Thoracic aorta (tissue), 2 donors: Measurements from ENCODE around the gene CYYR1. TPM values are rescaled to one million over a fixed set of nuclear protein-coding genes. Genes with fewer than 3 reads are reported as not detected.

Experiments used
- ATAC-seq: fragments of 150-250 bp; one replicate; pipeline ENCODE4 v1.8.0; 2017; ENCODE audit warnings: low read depth; ENCODE audit not compliant: insufficient number of reproducible peaks, low FRiP score
- DNase-seq: peaks from one replicate; pipeline ENCODE4 v3.0.0-alpha.2; 2020; ENCODE audit warnings: low spot score
- H3K27ac ChIP-seq, 2 donors: fragments of 200-600 bp; sonication (generic); 1 replicate in 1 of 2; 2 replicates in 1 of 2; pipeline ENCODE4 v1.5.1; 2016; ENCODE audit warnings: mild to moderate bottlenecking in 2 of 2, moderate library complexity in 2 of 2
- H3K27me3 ChIP-seq: fragments of 200-600 bp; sonication (generic); replicated peaks from 2 replicates; pipeline ENCODE4 v1.6.0; 2016; ENCODE audit warnings: mild to moderate bottlenecking; ENCODE audit not compliant: insufficient read depth
- H3K36me3 ChIP-seq: fragments of 200-600 bp; sonication (generic); one replicate; pipeline ENCODE4 v1.5.1; 2016
- H3K4me1 ChIP-seq, 2 donors: fragments of 200-600 bp; sonication (generic); 1 replicate in 1 of 2; 2 replicates in 1 of 2; pipeline versions ENCODE4 v1.5.1 to v1.6.0; 2016; ENCODE audit warnings: low read depth in 2 of 2, mild to moderate bottlenecking in 1 of 2; ENCODE audit not compliant: control insufficient read depth in 1 of 2
- H3K4me3 ChIP-seq: fragments of 200-600 bp; sonication (generic); 2 replicates; pipeline ENCODE4 v1.5.1; 2016; ENCODE audit warnings: mild to moderate bottlenecking
- H3K9me3 ChIP-seq: fragments of 200-600 bp; sonication (generic); 2 replicates; pipeline ENCODE4 v1.5.1; 2016
- CTCF ChIP-seq: fragments of 200-600 bp; sonication (generic); IDR thresholded peaks from one replicate; pipeline ENCODE4 v1.5.1; 2019; ENCODE audit warnings: antibody characterized with exemption
- total RNA-seq, 2 donors: library from RNA; depleted of rRNA; stranded (reverse); fragments of >200 nt; gene quantifications; one replicate each; pipeline versions ENCODE4 v1.1.0 to v1.2.3, GENCODE V29; 2016

CYYR1 gene
- total RNA-seq, 2 donors from 2014 or later: 6.6 to 15.8 TPM

- DNase-seq (no peak), ATAC-seq (no peak)
- Histone ChIP-seq H3K36me3 (no peaks in the 10 kb centered on the region), H3K9me3 (no peaks in the 10 kb centered on the region), H3K27me3 (no peaks in the 10 kb centered on the region), H3K4me1 (peaks cover 5 to 21% of the 10 kb centered on the region in 2 donors), H3K4me3 (no peak overlapping the region), H3K27ac (no peak overlapping the region)
- no peak for TF ChIP-seq CTCF
These were observed 129.8 kb downstream of the CYYR1 start for GRCh38 chr21:26443291-26443690.

GRCh38 chr21:26441149-26441548 is 131.9 kb downstream of the CYYR1 start:
- TF ChIP-seq CTCF: no peak
- no peak for ATAC-seq

GRCh38 chr21:26438976-26439375 is 134.1 kb downstream of the CYYR1 start:
- peaks cover 2 to 5% of the 10 kb centered on the region in 2 donors for H3K4me1 ChIP-seq
- no peak overlapping the region for H3K27ac ChIP-seq
- no peaks in the 10 kb centered on the region for H3K9me3 ChIP-seq
- H3K4me3 ChIP-seq: no peak overlapping the region
- no peak for DNase-seq
- TF ChIP-seq CTCF: no peak
- no peaks in the 10 kb centered on the region for H3K27me3 ChIP-seq
- no peaks in the 10 kb centered on the region for H3K36me3 ChIP-seq
- no peak for ATAC-seq

More at GRCh38 chr21:26441149-26441548, 131.9 kb downstream of the CYYR1 start:
- Histone ChIP-seq H3K27ac (no peak overlapping the region), H3K4me3 (no peak overlapping the region), H3K27me3 (no peaks in the 10 kb centered on the region), H3K4me1 (peaks cover 5 to 23% of the 10 kb centered on the region in 2 donors), H3K36me3 (no peaks in the 10 kb centered on the region), H3K9me3 (no peaks in the 10 kb centered on the region)
- DNase-seq: no peak

GRCh38 chr21:26437326-26438009 is 135.6 kb downstream of the CYYR1 start:
- H3K36me3 ChIP-seq: no peaks in the 10 kb centered on the region
- H3K9me3 ChIP-seq: no peaks in the 10 kb centered on the region
- peaks cover 0 to 5% of the 10 kb centered on the region in 2 donors for H3K4me1 ChIP-seq
- no peak overlapping the region for H3K27ac ChIP-seq
- ATAC-seq (no peak), DNase-seq (no peak)
- H3K27me3 ChIP-seq: no peaks in the 10 kb centered on the region
- no peak for TF ChIP-seq CTCF
- H3K4me3 ChIP-seq: no peak overlapping the region

- peak; percentile 15 for ATAC-seq
- no peak for TF ChIP-seq CTCF
- Histone ChIP-seq H3K4me3 (no peak overlapping the region), H3K27ac (no peak overlapping the region), H3K27me3 (no peaks in the 10 kb centered on the region), H3K9me3 (no peaks in the 10 kb centered on the region), H3K4me1 (peaks cover 0 to 5% of the 10 kb centered on the region in 2 donors), H3K36me3 (no peaks in the 10 kb centered on the region)
- DNase-seq: no peak
These were observed 139.7 kb downstream of the CYYR1 start for GRCh38 chr21:26433386-26433785.
